DMS114 treated with DMSO at 0.1 percent for 48 hours (cell line): Measurements from ENCODE around the gene ADGRL3.
"Not testable (repeated sequence)": the region's sequence is repeated elsewhere in the genome, so short reads cannot be mapped to it uniquely, and the experiment has no call there.

Experiments used
- DNase-seq: peaks from one replicate; lab custom pipeline; 2025; ENCODE audit not compliant: unreplicated experiment; lab: John Stamatoyannopoulos, UW

Gene ADGRL3

GRCh38 chr4:61772126-61772525 lies 572.0 kb downstream of the ADGRL3 start:
- DNase-seq: no peak

GRCh38 chr4:61773655-61774245 lies 573.6 kb downstream of the ADGRL3 start:
- DNase-seq: no peak

DNA sequence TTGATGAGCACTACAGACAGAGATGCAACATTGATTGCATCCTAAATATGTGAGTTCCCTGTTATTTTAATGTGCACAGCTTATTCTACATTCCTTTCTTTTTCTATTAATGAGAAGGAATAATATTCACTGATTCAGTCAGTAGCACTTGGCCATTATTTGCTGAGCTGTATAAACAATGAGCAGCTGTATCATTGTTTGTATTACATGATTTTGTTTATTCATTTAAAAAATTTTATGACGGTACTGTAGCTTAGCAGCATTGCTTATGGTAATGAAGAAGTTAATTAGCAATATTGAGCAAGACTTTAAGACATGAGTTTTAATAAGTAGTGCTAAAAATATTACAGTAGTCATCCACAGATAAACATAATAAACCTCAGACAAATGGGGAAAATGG lies 582.0 kb downstream of the ADGRL3 start:
- DNase-seq: no peak

DNA sequence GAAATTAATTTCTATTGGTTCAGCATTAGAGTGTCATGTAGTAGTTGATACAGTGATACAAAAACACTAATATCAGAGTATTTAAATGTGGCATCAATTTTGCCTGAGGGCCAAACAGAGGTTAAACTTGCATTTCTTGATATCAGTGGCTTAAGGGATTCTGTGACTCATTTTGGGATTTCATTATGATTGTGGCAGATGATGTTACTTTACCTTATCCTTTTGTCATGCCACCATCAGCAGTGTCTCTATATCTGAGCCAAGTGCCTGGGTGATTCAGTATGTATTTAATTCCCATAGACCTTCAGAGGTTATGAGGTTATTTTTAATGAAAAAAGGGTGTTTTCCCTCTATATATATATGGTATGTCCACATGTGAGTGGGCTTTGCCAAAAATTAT lies 582.9 kb downstream of the ADGRL3 start:
- DNase-seq: no peak

DNA sequence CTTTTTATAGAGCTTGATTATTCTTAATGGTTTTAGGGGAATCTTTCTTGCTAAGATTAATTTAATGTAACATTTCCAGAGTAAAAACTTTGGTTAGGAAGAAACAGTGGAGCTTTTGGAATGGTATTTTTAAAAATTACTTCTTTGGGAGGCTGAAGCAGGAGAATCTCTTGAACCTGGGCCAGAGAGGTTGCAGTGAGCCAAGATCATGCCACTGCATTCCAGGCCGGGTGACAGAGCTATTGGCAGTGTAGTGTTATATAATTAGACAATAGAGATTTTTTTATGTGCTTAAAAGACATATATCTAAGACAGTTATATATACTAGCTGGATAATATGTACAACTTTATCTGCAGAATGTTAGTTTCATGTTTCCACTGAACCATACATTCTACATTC lies 585.6 kb downstream of the ADGRL3 start:
- DNase-seq: no peak

DNA sequence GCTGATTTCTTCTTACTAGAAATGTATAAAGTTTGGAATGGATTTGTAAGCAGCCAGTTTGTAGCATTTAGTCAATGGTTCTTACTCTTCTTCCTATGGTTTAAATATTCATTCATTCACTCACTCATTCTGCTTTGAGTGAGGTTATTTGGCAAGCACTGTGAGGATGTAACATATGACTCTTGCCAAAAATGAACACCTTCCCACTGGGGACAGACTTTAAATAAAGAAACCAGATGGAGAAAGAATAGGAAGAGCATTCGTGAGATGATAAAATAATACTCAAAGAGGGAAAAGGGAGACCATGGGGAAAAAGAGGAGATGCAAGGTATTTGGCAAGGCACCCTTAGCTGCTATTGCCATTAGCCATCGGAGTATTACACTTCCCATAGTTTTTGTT lies 586.1 kb downstream of the ADGRL3 start:
- no peak for DNase-seq

DNA sequence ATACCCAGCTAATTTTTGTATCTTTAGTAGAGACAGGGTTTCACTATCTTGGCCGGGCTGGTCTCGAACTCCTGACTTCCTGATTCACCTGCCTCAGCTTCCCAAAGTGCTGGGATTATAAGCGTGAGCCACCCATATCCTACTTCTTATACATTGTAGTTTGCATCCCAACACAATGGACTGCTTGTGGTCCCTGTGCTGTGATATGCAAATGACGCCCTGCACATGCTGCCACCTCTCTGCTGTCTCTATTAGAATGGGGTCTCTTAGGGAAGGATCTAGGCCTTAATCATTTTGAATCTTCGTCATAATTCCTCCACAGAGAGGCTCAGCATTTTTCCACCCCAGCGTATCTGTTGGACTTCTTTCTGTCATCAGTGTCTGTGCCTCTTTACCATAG lies 595.9 kb downstream of the ADGRL3 start:
- DNase-seq: no peak

GRCh38 chr4:61799794-61800193 lies 599.7 kb downstream of the ADGRL3 start:
- DNase-seq: no peak

DNA sequence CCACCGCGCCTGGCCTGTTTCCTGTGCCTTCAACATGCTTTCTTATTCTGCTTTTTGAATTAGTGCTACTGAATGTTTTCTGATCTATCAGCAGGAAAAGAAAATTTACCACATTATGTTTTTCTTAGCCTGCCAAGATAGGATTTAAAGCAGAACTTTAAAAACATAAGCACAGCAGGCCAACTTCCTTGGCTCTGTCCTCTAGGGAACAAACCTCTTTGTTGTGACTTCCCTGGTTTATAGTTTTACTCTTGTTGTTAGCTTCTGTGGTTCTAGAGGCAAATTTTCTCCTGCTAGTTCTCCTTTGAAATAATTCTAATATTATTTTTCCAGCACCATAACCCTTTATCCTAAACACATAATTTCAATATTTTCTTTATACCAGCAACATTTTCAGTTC lies 605.1 kb downstream of the ADGRL3 start:
- no peak for DNase-seq

GRCh38 chr4:61805979-61806378 lies 605.9 kb downstream of the ADGRL3 start:
- DNase-seq: no peak

DNA sequence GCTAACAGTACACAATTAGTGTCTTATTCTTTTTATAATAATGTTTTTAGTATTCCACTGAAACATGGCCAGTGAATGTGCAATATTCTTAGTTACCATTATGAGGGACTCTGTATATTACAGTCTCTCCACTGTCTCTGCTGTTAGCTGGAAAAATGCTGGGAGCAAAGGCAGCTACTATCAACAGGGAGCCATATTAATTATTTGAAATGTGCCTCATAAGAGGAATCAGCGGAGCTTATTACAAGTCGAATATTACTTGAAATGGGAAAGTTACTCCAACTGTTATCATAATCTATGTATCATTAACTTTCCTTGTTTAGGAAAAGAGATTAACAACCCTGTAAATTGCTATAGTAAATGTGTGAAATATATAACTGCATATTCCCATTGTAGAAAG lies 612.0 kb downstream of the ADGRL3 start:
- no peak for DNase-seq

GRCh38 chr4:61817071-61817470 lies 616.9 kb downstream of the ADGRL3 start:
- no peak for DNase-seq

GRCh38 chr4:61820136-61820535 lies 620.0 kb downstream of the ADGRL3 start:
- no peak for DNase-seq

DNA sequence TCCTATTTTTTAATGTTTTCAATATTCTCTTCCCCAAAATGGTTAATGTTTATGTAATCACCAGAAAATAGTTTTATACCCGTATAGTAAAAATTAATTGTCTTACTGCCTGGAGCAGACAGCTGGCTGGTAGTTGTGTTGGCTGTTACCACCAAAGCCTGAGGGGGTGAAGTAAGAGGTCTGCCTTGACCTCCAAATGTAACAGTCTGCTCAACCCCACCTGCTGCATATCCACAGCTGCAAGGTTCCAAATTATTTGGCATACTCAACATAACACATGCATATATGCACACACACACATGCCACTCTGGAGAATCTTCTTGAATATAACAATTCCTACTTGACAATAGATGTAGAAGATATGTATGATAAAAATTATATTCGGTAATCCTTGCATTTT lies 624.3 kb downstream of the ADGRL3 start:
- no peak for DNase-seq

DNA sequence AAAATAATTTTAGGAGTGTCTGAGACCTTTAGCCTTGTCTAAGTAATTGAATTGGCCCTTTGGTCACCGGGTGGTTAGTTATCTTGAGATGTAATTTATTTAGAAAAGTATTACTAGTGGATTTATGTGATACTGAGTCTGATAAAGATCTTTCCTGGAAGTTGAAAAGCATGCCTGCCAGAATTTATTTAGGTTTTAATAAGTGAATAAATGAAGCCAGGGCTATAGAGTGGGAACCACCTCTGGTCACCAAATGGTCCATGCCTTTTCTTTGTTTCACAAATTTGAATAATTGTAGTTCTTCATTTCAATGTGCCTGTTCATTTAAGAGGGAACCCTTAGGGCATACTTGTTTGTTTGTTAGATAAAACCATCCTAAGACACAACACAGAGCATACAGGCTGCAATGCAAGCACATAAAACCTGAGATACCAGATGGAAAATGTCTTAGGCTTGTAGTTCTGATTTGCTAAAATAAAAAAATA lies 627.8 kb downstream of the ADGRL3 start:
- DNase-seq: no peak

DNA sequence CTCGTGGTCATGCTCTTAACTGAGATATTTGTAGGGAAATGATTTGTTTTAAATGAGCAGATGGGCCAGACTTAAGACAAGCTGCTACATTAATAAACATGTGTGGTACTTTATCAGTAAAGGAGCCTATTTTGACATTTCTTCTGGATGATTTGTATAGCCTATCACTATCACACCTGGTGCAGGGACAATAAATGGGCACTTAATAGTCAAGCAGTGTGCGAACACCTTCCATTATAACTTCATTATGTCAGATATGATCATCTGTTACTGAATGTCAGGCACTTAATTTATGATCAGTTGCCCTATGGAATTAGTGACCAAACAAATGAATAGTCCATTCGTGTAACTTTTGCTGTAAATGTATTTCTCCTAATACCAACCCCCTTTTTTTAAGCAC lies 628.8 kb downstream of the ADGRL3 start:
- no peak for DNase-seq

DNA sequence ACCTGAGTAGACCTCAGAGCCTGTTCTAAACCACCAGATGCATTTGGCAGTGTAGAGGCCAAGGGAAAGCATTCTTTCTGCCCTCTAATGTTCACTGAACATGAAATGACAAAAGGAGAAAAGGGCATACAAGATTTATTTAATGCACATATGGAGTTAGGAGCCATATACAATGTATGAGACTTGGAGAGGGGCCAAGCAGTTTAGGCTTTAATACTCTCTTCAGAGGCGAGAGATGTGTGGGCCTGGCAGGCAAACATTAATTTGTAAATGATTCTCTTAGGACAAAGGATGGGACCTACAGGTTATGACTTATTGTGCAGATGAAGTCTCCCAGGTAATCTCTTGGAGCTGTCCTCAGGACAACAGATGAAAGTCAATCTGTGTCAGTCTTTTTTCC lies 631.9 kb downstream of the ADGRL3 start:
- DNase-seq: no peak

DNA sequence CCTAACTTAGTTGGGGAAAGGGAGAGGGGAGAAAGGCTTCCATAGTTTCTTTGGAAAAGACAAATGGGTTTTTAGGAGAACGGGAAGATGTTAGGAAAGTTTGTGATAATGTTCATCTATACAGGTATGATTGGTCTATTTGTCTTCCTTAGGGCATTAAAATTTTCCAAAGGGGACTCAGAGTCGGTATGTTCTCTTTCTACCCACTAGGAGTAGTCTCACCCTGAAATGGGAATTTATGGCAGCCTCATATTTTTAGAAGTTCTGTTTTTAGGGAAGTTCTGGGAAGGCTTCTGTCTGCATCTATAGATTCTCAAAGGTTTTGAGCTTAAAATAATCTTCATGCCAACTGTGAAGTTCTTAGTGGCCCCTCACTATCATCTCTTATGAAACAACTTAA lies 637.3 kb downstream of the ADGRL3 start:
- DNase-seq: no peak

GRCh38 chr4:61838072-61838471 lies 637.9 kb downstream of the ADGRL3 start:
- DNase-seq: no peak

DNA sequence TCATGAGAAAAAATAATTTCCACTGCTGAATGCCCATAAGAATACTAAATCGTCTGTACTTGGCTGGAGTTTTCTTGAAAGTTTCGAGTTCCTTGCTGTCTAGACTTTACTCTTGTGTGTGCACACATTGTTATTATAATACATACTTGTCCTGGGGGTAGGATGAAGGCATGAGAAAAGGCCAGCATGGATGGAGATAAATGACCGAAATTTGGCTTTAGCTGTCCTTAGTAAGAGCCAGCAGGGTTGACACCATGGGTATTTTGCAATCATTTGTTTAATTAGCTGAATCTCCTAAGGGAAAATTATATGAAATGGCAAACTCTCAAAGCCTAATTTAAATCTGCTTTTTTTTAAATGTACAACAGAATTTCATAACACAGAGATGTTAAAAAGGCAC lies 641.6 kb downstream of the ADGRL3 start:
- no peak for DNase-seq

- DNase-seq: no peak
Observed at GRCh38 chr4:61851126-61851525, 651.0 kb downstream of the ADGRL3 start.

DNA sequence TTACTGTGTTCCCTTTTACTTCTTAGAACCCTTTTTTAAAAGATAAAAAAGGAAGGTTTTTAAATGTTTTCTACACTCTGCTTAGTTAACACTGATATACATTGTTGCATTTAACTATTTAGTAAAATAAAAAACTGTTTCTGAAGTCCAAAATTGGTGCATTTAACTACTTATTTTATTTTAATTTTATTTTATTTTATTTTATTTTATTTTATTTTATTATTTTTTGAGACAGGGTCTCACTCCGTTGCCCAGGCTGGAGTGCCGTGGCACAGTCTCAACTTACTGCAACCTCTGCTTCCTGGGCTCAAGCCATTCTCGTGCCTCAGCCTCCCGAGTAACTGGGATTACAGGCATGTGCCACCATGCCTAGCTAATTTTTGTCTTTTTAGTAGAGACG lies 652.0 kb downstream of the ADGRL3 start:
- DNase-seq: not testable (repeated sequence)

- no peak for DNase-seq
Observed at GRCh38 chr4:61853041-61853440, 652.9 kb downstream of the ADGRL3 start.

DNA sequence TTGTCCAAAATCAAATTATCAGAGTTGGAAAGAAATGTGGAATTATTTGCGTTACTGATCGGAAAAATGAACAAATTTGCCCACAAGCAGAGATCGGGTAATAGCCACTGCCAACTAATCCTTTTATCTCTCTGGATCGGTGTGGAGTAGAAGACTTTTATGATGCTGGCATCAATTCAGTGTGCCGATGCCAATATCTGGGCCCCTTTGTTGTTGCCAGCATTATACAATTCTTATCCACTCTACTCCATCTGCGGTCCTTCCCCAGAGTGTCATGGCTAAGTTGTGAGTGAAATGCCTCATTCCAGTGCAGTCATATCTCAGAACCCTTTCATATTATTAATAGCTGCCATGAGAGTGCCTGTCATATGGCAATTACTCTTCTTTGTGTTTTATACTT lies 660.2 kb downstream of the ADGRL3 start:
- DNase-seq: no peak
